Measurements from ENCODE around the gene GRK5. TPM values are rescaled to one million over a fixed set of nuclear protein-coding genes. Genes with fewer than 3 reads are reported as not detected.

Gene GRK5
- total RNA-seq, 4 donors from 2014 or later: 6.2 to 12.5 (median 9.1) TPM

DNA sequence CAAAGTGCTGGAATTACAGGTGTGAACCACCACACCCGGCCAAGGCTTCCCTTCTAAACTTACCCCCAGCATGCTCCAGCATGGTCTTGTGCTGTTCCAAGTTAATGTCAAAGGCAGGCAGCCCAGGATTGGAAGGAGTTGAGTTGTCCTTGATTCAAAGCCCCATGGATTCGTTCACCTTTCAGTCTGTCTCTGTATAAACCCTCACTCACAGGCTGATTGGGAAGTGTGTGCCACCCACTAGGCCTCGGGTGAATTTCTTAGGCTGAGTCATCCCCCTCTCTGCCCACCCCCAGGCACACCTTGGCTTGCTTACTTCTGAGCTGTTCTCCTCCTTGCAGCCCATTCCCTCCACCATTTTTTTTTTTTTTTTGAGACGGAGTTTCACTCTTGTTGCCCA lies 15.5 kb upstream of the GRK5 start:
- no peaks in the 10 kb centered on the region for H3K27me3 ChIP-seq
- DNase-seq (no peak), ATAC-seq (no peak)
- no peaks in the 10 kb centered on the region for H3K9me3 ChIP-seq
- no peak overlapping the region for H3K27ac ChIP-seq
- intact Hi-C loops (cut with DNase I; ENCODE audit: low total_unique reads) (no loop called here), in situ Hi-C loops (cut with MboI; ENCODE audit: low sequenced_read_pairs in 4 of 4) (loop anchor here in 1 of 4 donors (10.0 kb wide), 1 partner anchor 243 kb away; no protein-coding TSS in a partner anchor)
- TF ChIP-seq, protein P1, sequence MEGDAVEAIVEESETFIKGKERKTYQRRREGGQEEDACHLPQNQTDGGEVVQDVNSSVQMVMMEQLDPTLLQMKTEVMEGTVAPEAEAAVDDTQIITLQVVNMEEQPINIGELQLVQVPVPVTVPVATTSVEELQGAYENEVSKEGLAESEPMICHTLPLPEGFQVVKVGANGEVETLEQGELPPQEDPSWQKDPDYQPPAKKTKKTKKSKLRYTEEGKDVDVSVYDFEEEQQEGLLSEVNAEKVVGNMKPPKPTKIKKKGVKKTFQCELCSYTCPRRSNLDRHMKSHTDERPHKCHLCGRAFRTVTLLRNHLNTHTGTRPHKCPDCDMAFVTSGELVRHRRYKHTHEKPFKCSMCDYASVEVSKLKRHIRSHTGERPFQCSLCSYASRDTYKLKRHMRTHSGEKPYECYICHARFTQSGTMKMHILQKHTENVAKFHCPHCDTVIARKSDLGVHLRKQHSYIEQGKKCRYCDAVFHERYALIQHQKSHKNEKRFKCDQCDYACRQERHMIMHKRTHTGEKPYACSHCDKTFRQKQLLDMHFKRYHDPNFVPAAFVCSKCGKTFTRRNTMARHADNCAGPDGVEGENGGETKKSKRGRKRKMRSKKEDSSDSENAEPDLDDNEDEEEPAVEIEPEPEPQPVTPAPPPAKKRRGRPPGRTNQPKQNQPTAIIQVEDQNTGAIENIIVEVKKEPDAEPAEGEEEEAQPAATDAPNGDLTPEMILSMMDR (IDR thresholded peaks at IDR 0.05 in 4 of 5, conservative IDR thresholded peaks at IDR 0.05 in 1 of 5): no peak
- no peak for TF ChIP-seq POLR2A (IDR thresholded peaks at IDR 0.05)
- H3K4me3 ChIP-seq: no peak overlapping the region
- H3K4me1 ChIP-seq: no peaks in the 10 kb centered on the region
- H3K36me3 ChIP-seq: no peaks in the 10 kb centered on the region

DNA sequence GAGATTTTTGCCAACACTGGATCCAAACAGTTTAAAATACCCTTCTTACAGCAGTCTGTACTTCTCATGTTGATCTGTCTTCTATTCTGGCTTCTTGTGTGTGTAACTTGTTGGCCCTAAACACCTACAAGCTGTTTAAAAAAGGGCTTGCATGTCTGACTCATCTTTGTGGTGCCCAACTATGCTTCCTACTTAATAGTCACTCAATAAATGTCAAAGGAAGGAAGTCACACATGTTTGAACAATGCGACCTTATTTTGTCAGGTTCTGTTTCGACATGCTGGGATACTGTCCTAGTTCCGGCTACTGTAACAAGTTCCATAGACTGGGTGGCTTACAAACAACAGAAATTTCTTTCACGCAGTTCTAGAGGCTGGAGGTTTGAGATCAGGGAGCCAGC lies 9.4 kb upstream of the GRK5 start:
- no peak for ATAC-seq
- H3K27me3 ChIP-seq: no peaks in the 10 kb centered on the region
- intact Hi-C loops (cut with DNase I; ENCODE audit: low total_unique reads): loop anchor here (1.0 to 2.0 kb wide), 2 partner anchors 219 to 345 kb away; no protein-coding TSS in a partner anchor

DNA sequence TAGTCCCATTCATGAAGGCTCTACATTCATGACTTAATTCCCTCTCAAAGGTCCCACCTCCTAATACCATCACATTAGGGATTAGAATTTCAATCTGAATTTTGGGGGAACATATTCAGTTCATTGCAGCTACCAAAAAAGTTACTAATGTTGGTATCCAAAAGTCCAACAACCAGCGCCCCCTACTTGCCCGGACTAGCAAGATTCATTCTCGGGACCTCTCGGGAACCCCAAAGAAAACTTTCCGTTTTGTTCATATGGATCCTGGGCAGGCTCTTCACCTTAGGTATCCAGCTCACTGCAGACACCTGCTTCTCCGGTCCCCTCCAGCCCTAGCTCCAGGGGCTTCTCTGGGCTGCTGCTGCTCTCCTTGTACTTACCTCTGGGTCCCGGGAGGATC lies 8.9 kb upstream of the GRK5 start:
- intact Hi-C loops (cut with DNase I; ENCODE audit: low total_unique reads) (loop anchor here (1.0 to 2.0 kb wide), 2 partner anchors 218 to 345 kb away; no protein-coding TSS in a partner anchor), in situ Hi-C loops (cut with MboI; ENCODE audit: low sequenced_read_pairs in 4 of 4) (loop anchor here in 2 of 4 donors (5.0 to 10.0 kb wide), 2 partner anchors 236 to 244 kb away; no protein-coding TSS in a partner anchor)
- DNase-seq (no peak), ATAC-seq (no peak)
- no peaks in the 10 kb centered on the region for H3K36me3 ChIP-seq
- no peaks in the 10 kb centered on the region for H3K27me3 ChIP-seq
- no peaks in the 10 kb centered on the region for H3K4me1 ChIP-seq
- H3K9me3 ChIP-seq: no peaks in the 10 kb centered on the region
- H3K4me3 ChIP-seq: no peak overlapping the region
- no peak overlapping the region for H3K27ac ChIP-seq
- TF ChIP-seq POLR2A (IDR thresholded peaks at IDR 0.05): no peak
- TF ChIP-seq, protein P1 (IDR thresholded peaks at IDR 0.05 in 4 of 5, conservative IDR thresholded peaks at IDR 0.05 in 1 of 5): no peak

More for the DNA sequence above, 9.4 kb upstream of the GRK5 start:
- Histone ChIP-seq H3K9me3 (no peaks in the 10 kb centered on the region), H3K4me1 (no peaks in the 10 kb centered on the region), H3K36me3 (no peaks in the 10 kb centered on the region), H3K27ac (no peak overlapping the region), H3K4me3 (no peak overlapping the region)
- in situ Hi-C loops (cut with MboI; ENCODE audit: low sequenced_read_pairs in 4 of 4): loop anchor here in 2 of 4 donors (5.0 to 10.0 kb wide), 2 partner anchors 237 to 244 kb away; no protein-coding TSS in a partner anchor
- TF ChIP-seq POLR2A (IDR thresholded peaks at IDR 0.05): no peak
- TF ChIP-seq, protein P1 (IDR thresholded peaks at IDR 0.05 in 4 of 5, conservative IDR thresholded peaks at IDR 0.05 in 1 of 5): no peak
- no peak for DNase-seq

DNA sequence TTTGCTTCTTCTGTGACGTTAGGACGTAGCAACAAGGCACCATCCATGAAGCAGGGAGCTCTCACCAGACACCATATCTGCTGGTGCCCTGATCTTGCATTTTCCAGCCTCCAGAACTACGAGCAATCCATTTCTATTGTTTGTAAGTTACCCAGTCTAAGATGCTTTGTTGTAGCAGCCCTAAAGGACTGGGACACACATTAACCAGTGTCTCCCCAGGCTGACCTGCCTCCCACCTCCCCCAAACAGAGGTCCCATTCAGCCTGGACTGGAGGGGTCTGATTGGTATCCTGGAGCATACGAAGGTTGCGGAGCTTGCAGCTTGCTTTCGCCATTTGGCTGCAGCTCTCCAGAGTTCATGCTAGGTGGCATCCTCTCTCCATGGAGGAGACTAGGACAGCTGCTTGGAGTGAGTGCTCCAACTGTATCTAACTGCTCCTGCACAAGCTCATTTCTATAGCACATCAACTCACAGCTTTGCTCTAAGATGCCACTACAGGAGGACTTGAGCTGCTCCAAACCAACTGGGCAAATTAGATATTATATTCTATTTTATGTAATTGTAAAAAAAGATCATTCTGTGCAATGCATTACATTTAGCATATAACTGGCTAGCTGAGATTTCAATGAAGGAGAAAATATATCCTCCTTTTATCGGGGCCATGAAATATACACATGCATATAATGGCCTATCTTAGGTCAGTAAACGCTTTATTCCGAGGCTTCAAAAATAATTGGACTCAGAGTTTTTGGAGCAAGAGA lies 8.0 kb upstream of the GRK5 start:
- Histone ChIP-seq H3K27ac (no peak overlapping the region), H3K27me3 (no peaks in the 10 kb centered on the region), H3K4me1 (no peaks in the 10 kb centered on the region), H3K9me3 (no peaks in the 10 kb centered on the region), H3K36me3 (no peaks in the 10 kb centered on the region), H3K4me3 (no peak overlapping the region)
- TF ChIP-seq, protein P1 (IDR thresholded peaks at IDR 0.05 in 4 of 5, conservative IDR thresholded peaks at IDR 0.05 in 1 of 5): peak; percentile 52 to 83 (median 59)
- no peak for TF ChIP-seq POLR2A (IDR thresholded peaks at IDR 0.05)
- peak; percentile 39 to 43 for DNase-seq
- peak; percentile 93 to 96 for ATAC-seq
- in situ Hi-C loops (cut with MboI; ENCODE audit: low sequenced_read_pairs in 4 of 4): loop anchor here in 2 of 4 donors (5.0 to 10.0 kb wide), 2 partner anchors 235 to 243 kb away; no protein-coding TSS in a partner anchor
- intact Hi-C loops (cut with DNase I; ENCODE audit: low total_unique reads): loop anchor here (1.0 to 2.0 kb wide), 2 partner anchors 217 to 246 kb away; no protein-coding TSS in a partner anchor
